Mesothelial cell of epicardium (in vitro differentiated cells): Measurements from ENCODE around the gene UBE2G2. TPM values are rescaled to one million over a fixed set of nuclear protein-coding genes. Genes with fewer than 3 reads are reported as not detected.

Experiments
- DNase-seq, 2 experiments: peaks; one replicate each; pipeline ENCODE4 v3.0.0; 2021; ENCODE audit warnings: low spot score in 2 of 2; ENCODE audit not compliant: unreplicated experiment in 2 of 2
- H3K27ac Mint-ChIP-seq: 2 replicates; pipeline ENCODE4 v1.8.0; 2021; ENCODE audit warnings: mixed read lengths
- H3K27me3 Mint-ChIP-seq: 2 replicates; pipeline ENCODE4 v1.8.0; 2021; ENCODE audit warnings: low read depth, mixed read lengths
- H3K36me3 Mint-ChIP-seq: 2 replicates; pipeline ENCODE4 v1.8.0; 2021; ENCODE audit warnings: mixed read lengths
- H3K4me1 Mint-ChIP-seq: 2 replicates; pipeline ENCODE4 v1.8.0; 2021; ENCODE audit warnings: mixed read lengths
- H3K4me3 Mint-ChIP-seq: 2 replicates; pipeline ENCODE4 v1.8.0; 2021; ENCODE audit warnings: mild to moderate bottlenecking, moderate library complexity, mixed read lengths
- H3K9me3 Mint-ChIP-seq: 2 replicates; pipeline ENCODE4 v1.8.0; 2021; ENCODE audit warnings: mixed read lengths
- CTCF ChIP-seq: fragments of 200-600 bp; sonication (generic); IDR thresholded peaks from one replicate; pipeline ENCODE4 v1.5.0; 2021; ENCODE audit warnings: antibody characterized with exemption; ENCODE audit not compliant: unreplicated experiment
- total RNA-seq: library from RNA; stranded (reverse); gene quantifications from 3 replicates; pipeline ENCODE4 v1.2.1, GENCODE V29; 2021

UBE2G2 gene
- total RNA-seq, 1 donor from 2014 or later: 95.4 TPM

DNA sequence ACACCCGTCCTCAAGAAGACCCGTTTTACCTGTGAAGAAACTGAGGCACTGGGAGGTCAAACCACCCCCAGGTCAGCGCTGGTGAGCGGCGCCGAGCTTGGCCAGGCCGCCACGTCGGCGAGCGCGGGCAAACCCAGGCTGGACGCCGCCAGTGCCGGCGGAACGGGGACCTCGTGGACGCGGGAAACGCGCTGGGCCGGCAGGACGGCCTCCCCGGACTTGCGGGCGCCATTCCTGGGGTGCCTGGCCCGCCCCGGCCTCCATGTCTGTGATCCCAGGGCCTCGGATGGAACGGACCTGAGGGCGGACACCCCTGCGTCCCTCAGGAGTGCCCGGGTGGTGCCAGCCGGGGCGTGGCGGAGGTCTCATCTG, 17.0 kb upstream of the UBE2G2 start:
- TF ChIP-seq CTCF: no peak
- Mint-ChIP-seq H3K36me3 (peaks cover 9% of the 10 kb centered on the region), H3K4me1 (peaks cover 4% of the 10 kb centered on the region), H3K9me3 (peaks cover 29% of the 10 kb centered on the region), H3K4me3 (peak overlapping the region; percentile 52), H3K27me3 (no peaks in the 10 kb centered on the region), H3K27ac (no peak overlapping the region)
- no peak for DNase-seq

DNA sequence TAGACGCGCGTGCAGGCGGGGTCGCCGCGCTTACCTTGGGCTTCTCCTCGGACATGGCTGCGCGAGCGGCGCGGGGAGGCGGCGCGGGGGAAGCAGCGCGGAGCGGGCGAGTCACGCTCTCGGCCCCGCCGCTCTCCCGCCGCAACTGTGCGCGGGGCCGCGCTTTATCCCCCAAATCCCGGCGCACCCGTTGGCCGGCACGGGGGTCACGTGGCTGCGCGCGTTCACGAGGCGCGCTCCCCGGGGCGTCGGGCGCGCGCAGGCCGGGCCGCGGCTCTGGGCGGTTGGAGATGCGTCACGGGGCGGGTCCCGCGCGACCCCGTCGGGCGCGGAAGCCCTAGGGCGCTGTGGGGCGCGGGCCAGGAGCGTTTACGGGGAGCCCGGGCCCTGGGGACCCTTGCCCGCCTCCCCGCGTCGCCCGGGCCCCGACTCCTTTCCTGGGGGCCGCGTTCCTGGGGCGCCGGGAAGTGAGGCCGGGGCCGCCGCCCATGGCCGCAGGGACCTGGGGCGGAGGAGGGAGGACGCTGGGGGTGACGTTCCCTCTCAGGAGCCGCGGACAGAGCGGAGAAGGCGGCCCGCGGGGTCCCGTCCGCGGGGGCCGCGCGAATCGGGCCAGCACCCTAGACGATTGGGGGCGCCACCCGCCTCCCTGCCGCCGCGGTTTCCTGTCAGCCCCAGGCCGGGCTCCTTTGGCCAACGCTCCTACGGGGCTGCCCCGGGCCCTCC, 16.5 kb upstream of the UBE2G2 start, which contains the start of gene SUMO3:
TSS of gene SUMO3 (minus strand) at position 149 of the 726 bp plus-strand sequence. CDS start at position 55, 94 bp downstream.
- Mint-ChIP-seq H3K4me3 (peak within 1 kb of the TSS; percentile 63), H3K27me3 (no peaks in the 10 kb centered on the region), H3K9me3 (peaks cover 24% of the 10 kb centered on the region), H3K27ac (peak within 1 kb of the TSS; percentile 25), H3K4me1 (peaks cover 4% of the 10 kb centered on the region), H3K36me3 (peaks cover 8% of the 10 kb centered on the region)
- no peak for TF ChIP-seq CTCF
- peak; percentile 75 to 87 for DNase-seq

GRCh38 chr21:44817506-44817880, 15.9 kb upstream of the UBE2G2 start:
- no peaks in the 10 kb centered on the region for H3K27me3 Mint-ChIP-seq
- TF ChIP-seq CTCF: no peak
- H3K4me3 Mint-ChIP-seq: peak overlapping the region; percentile 63
- peaks cover 8% of the 10 kb centered on the region for H3K36me3 Mint-ChIP-seq
- peaks cover 4% of the 10 kb centered on the region for H3K4me1 Mint-ChIP-seq
- DNase-seq: peak; percentile 86 to 91
- H3K27ac Mint-ChIP-seq: no peak overlapping the region
- H3K9me3 Mint-ChIP-seq: peaks cover 18% of the 10 kb centered on the region

DNA sequence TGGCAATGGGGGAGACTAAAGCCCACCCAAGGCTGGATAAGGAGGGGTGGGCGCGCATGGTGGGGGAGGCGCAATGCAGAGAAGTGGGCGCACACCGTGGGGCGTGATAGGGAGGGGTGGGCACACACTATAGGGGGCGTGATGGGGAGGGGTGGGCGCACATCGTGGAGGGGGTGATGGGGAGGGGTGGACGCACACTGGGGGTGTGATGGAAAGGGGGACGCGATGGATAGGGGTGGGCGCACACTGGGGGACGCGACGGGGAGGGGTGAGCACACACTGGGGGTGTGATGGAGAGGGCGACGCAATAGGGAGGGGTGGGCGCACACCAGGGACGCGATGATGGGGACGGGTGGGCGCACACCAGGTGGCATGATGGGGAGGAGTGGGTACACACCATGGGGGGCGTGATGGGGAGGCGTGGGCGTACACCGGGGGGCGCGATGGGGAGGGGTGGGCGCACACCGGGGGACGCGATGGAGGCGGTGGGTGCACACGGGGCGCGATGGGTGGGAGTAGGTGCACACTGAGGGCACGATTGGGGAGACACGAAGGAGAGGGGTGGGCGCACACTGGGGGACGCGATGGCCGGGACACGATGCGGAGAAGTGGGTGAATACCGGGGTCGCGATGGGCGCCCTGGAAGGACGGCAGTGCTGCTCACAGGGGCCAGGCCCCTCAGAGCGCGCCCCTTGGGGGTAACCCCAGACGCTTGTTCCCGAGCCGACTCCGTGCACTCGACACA, 15.3 kb upstream of the UBE2G2 start:
- Mint-ChIP-seq H3K27ac (peak overlapping the region; percentile 51), H3K9me3 (peaks cover 13% of the 10 kb centered on the region), H3K36me3 (peaks cover 8% of the 10 kb centered on the region), H3K4me1 (peaks cover 4% of the 10 kb centered on the region), H3K4me3 (peak overlapping the region; percentile 70), H3K27me3 (no peaks in the 10 kb centered on the region)
- no peak for DNase-seq
- no peak for TF ChIP-seq CTCF

DNA sequence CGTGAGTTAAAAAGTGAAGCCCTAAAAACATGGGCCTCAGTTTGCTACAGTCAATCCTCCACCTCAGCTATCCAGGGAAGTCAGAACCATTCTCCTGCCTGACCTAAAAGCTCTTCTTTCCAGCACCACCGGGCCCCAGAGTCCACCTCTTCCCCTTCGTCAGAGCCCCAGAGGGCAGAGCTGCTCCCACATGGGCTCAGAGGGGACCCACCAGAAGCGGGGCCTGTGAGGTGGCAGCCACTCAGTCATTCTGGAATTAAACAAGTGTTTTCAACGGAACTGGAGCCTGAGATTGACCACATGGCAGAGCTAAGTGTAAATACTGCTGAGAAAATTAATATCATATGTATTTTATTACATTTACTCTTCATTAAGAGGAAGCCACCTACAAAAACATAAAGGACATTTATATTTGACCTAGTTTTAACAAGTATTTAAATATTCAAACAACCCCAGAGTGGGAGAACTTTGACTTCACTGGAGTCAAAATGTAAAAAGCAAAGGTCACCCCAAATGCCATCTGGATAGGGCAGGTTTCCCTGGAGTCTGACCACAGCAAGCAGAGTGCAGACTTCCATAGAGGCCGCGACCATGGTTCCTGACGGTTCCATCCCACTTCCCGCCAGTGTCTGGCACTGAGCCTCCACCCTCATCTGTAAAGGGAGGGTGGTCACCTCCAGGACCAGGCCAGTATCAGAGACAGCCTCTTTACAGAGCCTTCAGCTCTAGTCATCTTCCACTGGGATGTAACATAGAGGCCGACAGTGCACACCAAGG, 14.4 kb upstream of the UBE2G2 start:
- Mint-ChIP-seq H3K4me3 (peak overlapping the region; percentile 70), H3K4me1 (peaks cover 4% of the 10 kb centered on the region), H3K9me3 (peaks cover 10% of the 10 kb centered on the region), H3K36me3 (peaks cover 12% of the 10 kb centered on the region), H3K27me3 (no peaks in the 10 kb centered on the region), H3K27ac (peak overlapping the region; percentile 51)
- TF ChIP-seq CTCF: no peak
- no peak for DNase-seq
